B cell (primary cell): ENCODE measurements around the gene NOP16.

ENCODE experiments used
- CTCF ChIP-seq: fragments of 200-600 bp; IDR thresholded peaks from one replicate; pipeline ENCODE4 v1.8.0; 2022; ENCODE audit warnings: antibody characterized with exemption, mild to moderate bottlenecking
- EZH2 ChIP-seq: IDR thresholded peaks from 2 replicates; pipeline ENCODE4 v1.6.1; 2012; ENCODE audit warnings: borderline replicate concordance, low read depth, mild to moderate bottlenecking, moderate library complexity, low read length; ENCODE audit not compliant: insufficient read depth, poor library complexity, severe bottlenecking

- no peak for TF ChIP-seq CTCF
- TF ChIP-seq EZH2, result no peak
Observed at GRCh38 chr5:176388003-176388443, 375 bp downstream of the NOP16 start.
